H1 (cell line): Measurements from ENCODE around the gene UBE4B. TPM values are rescaled to one million over a fixed set of nuclear protein-coding genes. Genes with fewer than 3 reads are reported as not detected.

Source experiments
- CBX5 ChIP-seq: fragments of 300-800, 300-1000 bp; sonication (generic); IDR thresholded peaks from 2 replicates; pipeline ENCODE4 v1.7.1; 2016; ENCODE audit warnings: antibody characterized with exemption, low read length, low read depth
- CHD2 ChIP-seq: IDR thresholded peaks from 2 replicates; pipeline ENCODE4 v1.6.1; 2012; ENCODE audit warnings: low read length, improper control_type of control experiment
- CREB1 ChIP-seq: IDR thresholded peaks from 2 replicates; pipeline ENCODE4 v1.6.1; 2012; ENCODE audit warnings: inconsistent platforms
- GABPA ChIP-seq: IDR thresholded peaks from 2 replicates; pipeline ENCODE4 v1.6.1; 2011; ENCODE audit warnings: mild to moderate bottlenecking, low read length, moderate library complexity, borderline replicate concordance; ENCODE audit not compliant: insufficient read depth
- HDAC2 ChIP-seq, 2 experiments: fragments of 300-600 bp in 1 of 2; sonication (generic) in 1 of 2; IDR thresholded peaks; 2 replicates each; pipeline ENCODE4 v1.6.1; 2011 to 2012; ENCODE audit warnings: low read depth in 2 of 2, low read length in 2 of 2, mild to moderate bottlenecking in 2 of 2, moderate library complexity in 2 of 2, borderline replicate concordance in 1 of 2, inconsistent platforms in 1 of 2
- MAFK ChIP-seq: IDR thresholded peaks from 2 replicates; pipeline ENCODE4 v1.6.1; 2012; ENCODE audit warnings: low read depth, mild to moderate bottlenecking, improper control_type of control experiment, low read length
- RFX5 ChIP-seq: IDR thresholded peaks from 2 replicates; pipeline ENCODE4 v1.6.1; 2011; ENCODE audit warnings: low read depth, low read length, improper control_type of control experiment, borderline replicate concordance
- SIN3A ChIP-seq, 2 experiments: IDR thresholded peaks in 1 of 2; conservative IDR thresholded peaks in 1 of 2; 2 replicates each; pipeline ENCODE4 v1.6.1; 2011 to 2012; ENCODE audit warnings: low read length in 2 of 2, improper control_type of control experiment in 1 of 2, low read depth in 1 of 2, mild to moderate bottlenecking in 1 of 2
- TBP ChIP-seq: IDR thresholded peaks from 2 replicates; pipeline ENCODE4 v1.6.1; 2011; ENCODE audit warnings: low read depth, low read length, improper control_type of control experiment
- TCF12 ChIP-seq: IDR thresholded peaks from 2 replicates; pipeline ENCODE4 v1.6.1; 2011; ENCODE audit warnings: low read depth, mild to moderate bottlenecking, low read length
- polyA plus RNA-seq, 7 experiments: library from polyadenylated mRNA; depleted of rRNA in 3 of 7; stranded (reverse) in 5 of 7; unstranded in 2 of 7; fragments of >200 nt in 5 of 7; fragments of 200-250 nt in 2 of 7; gene quantifications; 1 replicate in 5 of 7; 2 replicates in 1 of 7; 4 replicates in 1 of 7; pipeline versions ENCODE4 v1.2.1 to v1.2.3, GENCODE V29; 2011 to 2013; ENCODE audit warnings: missing spikeins in 2 of 7, mixed read lengths in 2 of 7
- total RNA-seq: library from RNA; stranded (reverse); fragmentation: NEBNext Ultra II Directional; extraction: Animal tissue kit (Norgen Biotek cat#: 25700); gene quantifications from 2 replicates; pipeline ENCODE4 v1.2.1, GENCODE V29; 2021

UBE4B gene
- total and polyA plus RNA-seq, 2 of the 8 experiments (the other 6 are each of a cell fraction or from before 2014, with no cell fraction given): 24.5 to 90.1 TPM

- TF ChIP-seq CHD2 (no peak), MAFK (no peak), HDAC2 (IDR thresholded peaks at IDR 0.05; ENCODE audit: borderline replicate concordance in 1 of 2, low read depth in 2 of 2, low read length in 2 of 2) (no peak), RFX5 (no peak), CBX5 (no peak), CREB1 (no peak), TBP (no peak), SIN3A (conservative IDR thresholded peaks at IDR 0.05 in 1 of 2, IDR thresholded peaks at IDR 0.05 in 1 of 2; ENCODE audit: low read depth in 1 of 2, low read length in 2 of 2) (no peak), GABPA (no peak), TCF12 (no peak)
Observed at GRCh38 chr1:10082785-10083479, 50.2 kb downstream of the UBE4B start (continued).
